ENCODE measurements around the gene CABP7. TPM values are rescaled to one million over a fixed set of nuclear protein-coding genes. Genes with fewer than 3 reads are reported as not detected.

The CABP7 gene
- total and polyA plus RNA-seq, 2 experiments from 2014 or later, result 0.06 to 0.24 TPM

GRCh38 chr22:29707471-29707870 lies 12.3 kb upstream of the CABP7 start:
- Mint-ChIP-seq H3K4me1 (peaks cover 31% of the 10 kb centered on the region), H3K36me3 (ENCODE audit: low read depth) (no peaks in the 10 kb centered on the region; the same call in 2 of the 3 replicates), H3K27ac (no peak overlapping the region), H3K27me3 (ENCODE audit: insufficient read depth, low read depth, poor library complexity) (peaks cover 30% of the 10 kb centered on the region), H3K4me3 (no peak overlapping the region; the same call in 2 of the 3 replicates), H3K9me3 (no peaks in the 10 kb centered on the region)
- no peaks in the 10 kb centered on the region for H3K79me2 ChIP-seq (replicated peaks; ENCODE audit: insufficient read depth)
- no peak overlapping the region for H3K4me2 ChIP-seq
- H3K27ac ChIP-seq (ENCODE audit: low read depth), result no peak overlapping the region
- TF ChIP-seq ZNF331 (CRISPR knock-in tag; IDR thresholded peaks at IDR 0.05; ENCODE audit: low read depth), result no peak
- no peak for TF ChIP-seq POLR2AphosphoS5 (IDR thresholded peaks at IDR 0.05; ENCODE audit: low read depth)
- TF ChIP-seq REST (IDR thresholded peaks at IDR 0.05; ENCODE audit: unreplicated experiment), result no peak
- no peak for TF ChIP-seq CREB1 (CRISPR knock-in tag; IDR thresholded peaks at IDR 0.05; ENCODE audit: low read depth)
- no peak for TF ChIP-seq NANOG (IDR thresholded peaks at IDR 0.05; ENCODE audit: borderline replicate concordance)
- H3K4me3 ChIP-seq, result no peak overlapping the region
- DNase-seq (ENCODE audit: low spot score), result no peak
- no peak overlapping the region for H2AFZ ChIP-seq
- no peaks in the 10 kb centered on the region for H3F3A ChIP-seq (replicated peaks; ENCODE audit: low read depth)
- H4K20me1 ChIP-seq (replicated peaks; ENCODE audit: insufficient read depth), result no peaks in the 10 kb centered on the region; the same call in 1 of the 2 replicates
- peaks cover 27% of the 10 kb centered on the region for H3K4me1 ChIP-seq (ENCODE audit: insufficient read depth)
- no peaks in the 10 kb centered on the region for H3K9me2 ChIP-seq (ENCODE audit: insufficient read depth)
- H3K36me3 ChIP-seq (ENCODE audit: insufficient read depth), result no peaks in the 10 kb centered on the region
- ATAC-seq, result no peak
- H3K27me3 ChIP-seq (ENCODE audit: insufficient read depth), result peaks cover 12% of the 10 kb centered on the region

GRCh38 chr22:29710193-29710592 lies 9.6 kb upstream of the CABP7 start:
- Histone ChIP-seq H3F3A (replicated peaks; ENCODE audit: low read depth) (no peaks in the 10 kb centered on the region), H3K27ac (ENCODE audit: low read depth) (no peak overlapping the region), H3K9me2 (ENCODE audit: insufficient read depth) (no peaks in the 10 kb centered on the region), H3K79me2 (replicated peaks; ENCODE audit: insufficient read depth) (no peaks in the 10 kb centered on the region), H4K20me1 (replicated peaks; ENCODE audit: insufficient read depth) (no peaks in the 10 kb centered on the region; the same call in 1 of the 2 replicates), H3K27me3 (ENCODE audit: insufficient read depth) (no peaks in the 10 kb centered on the region), H3K4me1 (ENCODE audit: insufficient read depth) (peaks cover 9% of the 10 kb centered on the region), H3K4me2 (no peak overlapping the region), H3K36me3 (ENCODE audit: insufficient read depth) (no peaks in the 10 kb centered on the region), H3K4me3 (no peak overlapping the region), H2AFZ (no peak overlapping the region)
- no peak for TF ChIP-seq CTCF (conservative IDR thresholded peaks at IDR 0.05; ENCODE audit: low read depth in 2 of 2)
- TF ChIP-seq POLR2AphosphoS5 (IDR thresholded peaks at IDR 0.05; ENCODE audit: low read depth), result no peak
- TF ChIP-seq REST (IDR thresholded peaks at IDR 0.05; ENCODE audit: unreplicated experiment), result no peak
- TF ChIP-seq EZH2phosphoT487 (IDR thresholded peaks at IDR 0.05; ENCODE audit: unreplicated experiment), result no peak
- Mint-ChIP-seq H3K4me3 (no peak overlapping the region), H3K27me3 (ENCODE audit: insufficient read depth, low read depth, poor library complexity) (peaks cover 14% of the 10 kb centered on the region), H3K27ac (no peak overlapping the region), H3K4me1 (peaks cover 16% of the 10 kb centered on the region), H3K9me3 (no peaks in the 10 kb centered on the region), H3K36me3 (ENCODE audit: low read depth) (no peaks in the 10 kb centered on the region; the same call in 2 of the 3 replicates)
- DNase-seq (ENCODE audit: low spot score) (no peak), ATAC-seq (no peak)
